GM19023 (cell line): ENCODE data around the gene ZNF789.

Experiments used
- ATAC-seq: cut with Tn5 transposase; IDR thresholded peaks from one replicate; pipeline ENCODE4 v1.9.1; 2021; ENCODE audit warnings: mild to moderate bottlenecking, moderate library complexity; ENCODE audit not compliant: unreplicated experiment

Gene ZNF789

GRCh38 chr7:99457650-99458493, 14.8 kb upstream of the ZNF789 start:
- no peak for ATAC-seq

DNA sequence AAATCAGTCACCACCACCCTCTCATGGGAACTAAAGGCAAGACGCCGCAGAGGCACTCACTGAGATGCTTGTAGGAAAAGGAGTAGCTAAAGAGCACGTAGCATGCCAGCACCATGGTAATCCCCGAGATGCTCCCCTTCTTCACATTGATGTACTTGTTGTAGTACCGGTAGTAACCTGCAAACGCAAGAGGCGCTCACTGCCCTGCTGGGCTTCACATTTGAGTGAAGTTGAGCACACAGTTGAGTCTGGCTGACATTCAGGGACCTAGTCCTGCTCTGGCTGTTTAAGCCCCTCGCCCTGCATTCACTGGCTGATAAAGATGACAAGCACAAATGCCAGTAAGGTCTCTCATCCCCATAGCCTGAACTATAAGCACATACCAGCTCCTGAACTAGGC, 13.6 kb upstream of the ZNF789 start:
- ATAC-seq, result no peak

GRCh38 chr7:99460651-99461050, 12.0 kb upstream of the ZNF789 start:
- no peak for ATAC-seq

GRCh38 chr7:99461221-99461620, 11.5 kb upstream of the ZNF789 start:
- no peak for ATAC-seq

GRCh38 chr7:99465421-99465768, 7.3 kb upstream of the ZNF789 start:
- no peak for ATAC-seq

DNA sequence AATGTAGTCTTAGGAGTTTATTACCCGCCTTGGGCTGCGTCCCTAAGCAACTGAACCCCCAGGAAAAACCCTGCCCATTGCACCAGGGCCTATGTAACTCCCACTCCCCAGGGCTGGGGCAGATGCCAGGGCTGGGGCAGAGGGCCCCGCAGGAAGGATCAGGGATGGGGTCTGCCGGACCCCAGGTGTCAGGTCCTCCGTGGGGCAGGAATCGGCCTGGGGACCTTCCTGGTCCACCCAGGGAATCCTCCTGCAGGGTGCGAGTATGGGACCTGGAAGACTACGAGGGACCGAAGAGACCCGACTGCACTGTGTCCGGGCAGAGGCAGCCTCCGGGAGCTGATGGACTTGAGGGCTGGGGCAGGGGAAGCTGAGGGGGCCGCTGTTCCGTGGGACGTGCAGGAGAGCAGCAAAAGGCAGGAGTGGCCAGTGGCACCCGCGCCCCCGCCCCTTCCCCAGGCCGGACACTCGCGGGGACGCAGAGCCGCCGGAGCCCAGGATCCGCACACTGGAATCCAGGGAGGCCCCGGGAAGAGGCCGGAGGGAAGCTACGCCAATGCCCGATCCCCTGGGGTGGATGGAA, 4.3 kb upstream of the ZNF789 start:
- no peak for ATAC-seq

DNA sequence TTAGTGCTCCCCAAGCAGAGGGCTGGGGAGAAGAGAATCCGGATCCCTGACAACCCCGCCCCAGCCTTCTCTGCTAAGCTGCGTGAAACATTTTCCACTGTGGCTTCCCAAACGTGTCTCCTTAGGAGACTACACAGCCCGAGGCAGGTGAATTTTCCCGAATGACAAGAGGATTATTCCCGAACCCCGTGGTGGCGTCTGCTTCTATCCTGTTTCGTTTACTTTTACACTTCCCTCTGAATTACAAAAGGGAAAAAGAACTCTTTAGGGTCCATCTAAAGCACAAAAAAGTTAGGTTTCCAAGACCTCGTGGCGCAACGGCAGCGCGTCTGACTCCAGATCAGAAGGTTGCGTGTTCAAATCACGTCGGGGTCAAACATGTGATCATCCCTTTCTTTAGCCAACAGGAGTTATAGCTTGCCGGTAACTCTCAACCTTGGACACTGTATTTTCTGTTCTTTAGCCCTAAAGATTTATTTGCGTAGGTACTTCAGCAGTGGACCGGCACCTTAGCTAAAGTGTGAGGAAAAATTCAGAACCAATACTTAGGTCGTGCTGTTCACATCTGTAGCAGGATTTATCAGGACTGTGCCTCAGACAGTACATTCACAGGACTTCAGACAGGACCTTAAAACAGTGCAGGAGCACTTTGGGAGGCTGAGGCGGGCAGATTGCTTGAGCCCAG, 3.2 kb upstream of the ZNF789 start:
- ATAC-seq, result no peak

GRCh38 chr7:99473315-99473596, 566 bp downstream of the ZNF789 start:
- ATAC-seq, result no peak

- no peak for ATAC-seq
Observed at GRCh38 chr7:99476107-99476506, 3.4 kb downstream of the ZNF789 start.

GRCh38 chr7:99478464-99479440, 6.1 kb downstream of the ZNF789 start:
- no peak for ATAC-seq

DNA sequence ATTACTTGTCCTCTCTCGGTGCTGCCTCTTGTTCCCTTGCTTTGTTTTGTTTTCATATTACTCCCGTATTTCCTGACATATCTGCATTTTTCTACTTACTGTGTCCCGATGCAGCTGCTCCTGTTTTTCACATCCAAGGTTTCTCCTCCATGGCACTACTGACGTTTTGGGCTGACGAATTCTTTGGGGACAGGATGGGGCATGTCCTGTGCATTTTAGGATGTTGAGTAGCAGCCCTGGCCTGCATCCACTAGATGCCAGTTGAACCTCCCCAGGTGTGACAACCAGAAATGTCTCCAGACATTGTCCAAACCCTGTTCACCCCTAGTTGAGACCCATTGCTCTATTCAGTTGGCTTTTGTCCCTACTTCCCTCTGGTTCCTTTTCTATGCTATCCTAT, 12.4 kb downstream of the ZNF789 start:
- no peak for ATAC-seq

GRCh38 chr7:99489235-99489634, 16.5 kb downstream of the ZNF789 start:
- no peak for ATAC-seq

- no peak for ATAC-seq
Observed at GRCh38 chr7:99490878-99491277, 18.2 kb downstream of the ZNF789 start.

DNA sequence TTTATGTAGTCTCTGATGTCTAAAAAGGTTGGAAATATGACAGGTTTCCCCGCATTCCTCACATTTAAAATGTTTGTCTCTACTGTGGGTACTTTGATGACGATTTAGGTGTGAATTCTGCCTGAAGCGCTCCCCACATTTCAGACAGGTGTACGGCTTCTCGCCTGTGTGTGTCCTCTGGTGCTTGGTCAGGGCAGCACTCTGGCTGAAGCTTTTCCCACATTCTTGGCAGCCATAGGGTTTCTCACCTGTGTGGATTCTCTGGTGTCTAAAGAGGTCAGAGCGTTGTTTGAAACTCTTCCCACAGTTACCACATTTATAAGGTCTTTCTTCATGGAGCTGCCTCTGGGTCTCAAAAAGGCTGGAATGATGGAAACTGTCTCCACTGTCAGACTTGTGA, 21.1 kb downstream of the ZNF789 start:
- no peak for ATAC-seq

GRCh38 chr7:99497766-99498545, 25.3 kb downstream of the ZNF789 start:
- no peak for ATAC-seq

DNA sequence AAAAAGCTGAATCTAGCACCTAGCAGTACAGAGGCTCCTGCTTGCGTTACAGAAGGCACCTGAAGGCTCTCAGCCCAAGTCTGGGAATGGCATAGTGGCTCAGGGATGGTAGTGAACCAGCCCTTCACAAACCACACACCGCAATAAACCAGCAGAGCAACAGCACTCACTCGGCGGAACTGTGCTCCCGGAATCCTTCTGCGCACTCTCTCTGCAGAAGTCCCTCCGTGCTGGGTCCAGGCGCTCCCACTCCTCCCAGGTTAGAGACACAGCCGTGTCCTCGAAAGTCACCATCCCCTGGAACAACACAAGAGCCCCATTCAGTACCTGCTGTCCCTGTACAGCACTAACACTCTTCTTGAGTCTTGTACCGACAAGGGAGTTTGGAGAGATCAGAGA, 25.9 kb downstream of the ZNF789 start:
- ATAC-seq, result no peak

DNA sequence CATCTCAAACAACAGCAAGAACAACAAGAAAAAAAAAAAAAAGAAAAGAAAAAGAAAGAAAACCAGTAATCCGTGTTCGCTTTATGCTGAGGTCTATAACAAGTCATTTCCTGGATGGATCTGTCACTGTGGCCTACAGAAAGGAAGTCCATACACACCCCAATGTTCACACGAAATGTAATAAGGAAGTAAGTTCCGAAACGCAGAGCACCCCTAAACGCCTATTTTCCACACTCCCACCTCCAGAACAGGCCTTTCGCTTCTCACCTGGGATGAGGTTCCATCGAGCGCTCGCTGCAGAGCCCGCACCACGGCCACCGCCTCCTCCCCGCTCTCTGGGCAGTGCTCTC, 26.7 kb downstream of the ZNF789 start:
- no peak for ATAC-seq

GRCh38 chr7:99499721-99500636, 27.3 kb downstream of the ZNF789 start, which contains the start of gene ZNF394:
ZNF394 (minus strand) TSS chr7:99500281; CDS start chr7:99500093, 188 bp downstream.
- peak; percentile 38 for ATAC-seq

- no peak for ATAC-seq
Observed at GRCh38 chr7:99500637-99501009, 27.9 kb downstream of the ZNF789 start.
